ENCODE measurements around the gene ANKS3. TPM values are rescaled to one million over a fixed set of nuclear protein-coding genes. Genes with fewer than 3 reads are reported as not detected.

The ANKS3 gene
- total RNA-seq, 1 donor: 33.2 TPM

DNA sequence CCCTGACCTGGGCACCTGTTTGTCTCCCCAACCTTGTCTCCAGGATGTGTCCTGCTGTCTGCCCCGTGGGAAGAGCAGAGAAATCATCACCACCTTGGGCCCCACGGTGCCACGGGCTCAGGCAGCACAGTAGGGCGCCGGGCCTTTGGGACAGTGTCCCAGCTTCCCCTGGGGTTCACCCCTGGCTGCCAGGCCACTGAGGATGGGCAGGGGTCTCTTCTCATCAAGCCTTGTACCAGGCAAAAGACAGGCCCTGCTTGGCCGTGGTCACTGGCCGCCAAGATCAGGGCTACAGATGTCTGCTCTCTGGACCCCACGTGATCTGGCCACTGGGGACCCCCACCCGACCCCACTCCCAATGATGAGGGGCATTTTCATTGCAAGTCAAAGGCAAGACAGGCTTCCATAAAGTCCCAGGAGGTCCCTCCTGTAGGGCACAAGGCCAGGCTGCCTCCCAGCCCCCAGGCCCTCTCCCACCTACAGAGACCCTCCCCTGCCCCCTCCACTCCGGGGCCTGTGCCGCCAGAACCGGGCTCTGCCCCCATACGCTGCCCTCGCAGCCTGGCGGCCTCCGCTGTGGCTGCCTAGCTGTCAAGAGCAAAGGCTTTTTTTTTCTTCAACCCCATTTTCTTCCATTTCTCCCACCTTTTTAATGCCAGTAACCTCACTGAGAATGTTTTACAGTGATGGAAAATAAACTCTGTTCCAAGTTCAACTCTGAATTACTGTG is 14.8 kb upstream of the ANKS3 start:
- TF ChIP-seq, protein P1, sequence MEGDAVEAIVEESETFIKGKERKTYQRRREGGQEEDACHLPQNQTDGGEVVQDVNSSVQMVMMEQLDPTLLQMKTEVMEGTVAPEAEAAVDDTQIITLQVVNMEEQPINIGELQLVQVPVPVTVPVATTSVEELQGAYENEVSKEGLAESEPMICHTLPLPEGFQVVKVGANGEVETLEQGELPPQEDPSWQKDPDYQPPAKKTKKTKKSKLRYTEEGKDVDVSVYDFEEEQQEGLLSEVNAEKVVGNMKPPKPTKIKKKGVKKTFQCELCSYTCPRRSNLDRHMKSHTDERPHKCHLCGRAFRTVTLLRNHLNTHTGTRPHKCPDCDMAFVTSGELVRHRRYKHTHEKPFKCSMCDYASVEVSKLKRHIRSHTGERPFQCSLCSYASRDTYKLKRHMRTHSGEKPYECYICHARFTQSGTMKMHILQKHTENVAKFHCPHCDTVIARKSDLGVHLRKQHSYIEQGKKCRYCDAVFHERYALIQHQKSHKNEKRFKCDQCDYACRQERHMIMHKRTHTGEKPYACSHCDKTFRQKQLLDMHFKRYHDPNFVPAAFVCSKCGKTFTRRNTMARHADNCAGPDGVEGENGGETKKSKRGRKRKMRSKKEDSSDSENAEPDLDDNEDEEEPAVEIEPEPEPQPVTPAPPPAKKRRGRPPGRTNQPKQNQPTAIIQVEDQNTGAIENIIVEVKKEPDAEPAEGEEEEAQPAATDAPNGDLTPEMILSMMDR (IDR thresholded peaks at IDR 0.05; ENCODE audit: insufficient read depth, low read depth, low read length): no peak
- no peak overlapping the region for H3K4me3 ChIP-seq (ENCODE audit: low read depth, low read length)
- DNase-seq (ENCODE audit: low read depth): no peak

DNA sequence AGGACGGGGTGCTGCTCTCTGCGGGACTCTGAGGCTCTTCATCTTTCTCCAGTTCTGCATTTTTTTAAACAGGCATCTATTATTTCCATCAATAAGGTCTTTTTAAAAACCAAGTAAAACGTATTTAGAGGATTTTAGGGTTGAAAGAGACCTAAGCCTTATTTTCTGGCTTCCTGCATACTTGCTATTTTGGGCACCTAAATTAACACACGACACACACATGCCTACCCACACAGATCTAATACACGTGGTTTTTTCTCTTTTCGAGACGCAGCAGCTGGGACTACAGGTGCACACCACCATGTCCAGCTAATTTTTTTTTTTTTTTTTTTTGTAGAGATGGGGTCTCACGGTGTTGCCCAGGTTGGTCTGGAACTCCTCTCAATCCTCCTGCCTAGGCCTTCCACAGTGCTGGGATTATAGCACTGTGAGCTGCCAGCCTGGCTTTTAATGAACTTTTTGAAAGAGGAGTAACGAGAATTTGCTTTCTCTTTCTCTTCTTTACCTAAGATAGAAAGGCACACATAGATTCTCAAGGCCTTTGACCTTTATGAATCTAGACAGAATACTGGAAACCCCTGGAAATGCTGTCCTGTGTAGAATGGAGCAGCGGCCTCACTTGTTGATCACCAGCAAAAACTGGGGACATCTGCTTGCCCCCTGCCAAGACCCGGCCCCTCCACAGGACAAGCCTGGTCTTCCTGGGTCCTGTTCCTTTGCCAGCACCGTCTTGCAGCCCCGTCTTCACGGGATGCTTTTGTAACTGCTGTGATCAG is 14.0 kb upstream of the ANKS3 start:
- no peak overlapping the region for H3K4me3 ChIP-seq (ENCODE audit: low read depth, low read length)
- no peak for DNase-seq (ENCODE audit: low read depth)
- TF ChIP-seq, protein P1 (IDR thresholded peaks at IDR 0.05; ENCODE audit: insufficient read depth, low read depth, low read length): no peak

DNA sequence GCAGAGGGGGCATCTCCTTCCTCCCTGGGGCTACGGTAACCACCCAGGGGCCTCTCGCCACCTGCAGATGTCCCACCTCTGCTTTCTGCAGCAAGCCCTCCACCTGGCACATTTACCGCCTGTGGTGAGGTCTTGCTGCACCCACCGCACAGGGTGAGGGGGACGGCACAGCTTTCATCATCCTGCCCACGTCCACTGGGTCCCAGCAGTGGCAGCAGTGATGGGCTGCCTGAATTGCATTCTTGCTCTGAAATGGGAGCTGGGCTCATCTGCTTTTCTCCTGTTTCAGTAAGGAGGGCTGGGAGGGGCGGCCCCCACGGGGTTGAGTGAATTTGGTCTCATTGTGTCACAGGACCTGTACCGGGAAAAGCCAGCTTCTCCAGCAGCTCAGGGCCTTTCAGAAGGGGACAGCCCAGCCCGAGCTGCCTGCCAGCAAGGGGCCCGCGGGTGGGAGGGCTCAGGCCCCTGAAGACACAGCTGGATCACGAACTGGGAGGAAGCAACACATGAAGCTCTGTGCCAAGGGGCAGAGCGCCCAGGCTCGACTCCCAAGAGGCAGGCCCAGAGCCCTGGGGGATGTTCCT is 13.0 kb upstream of the ANKS3 start:
- DNase-seq (ENCODE audit: low read depth): no peak
- no peak overlapping the region for H3K4me3 ChIP-seq (ENCODE audit: low read depth, low read length)
- TF ChIP-seq, protein P1 (IDR thresholded peaks at IDR 0.05; ENCODE audit: insufficient read depth, low read depth, low read length): no peak

GRCh38 chr16:4746215-4746614 is 12.1 kb upstream of the ANKS3 start:
- H3K4me3 ChIP-seq (ENCODE audit: low read depth, low read length): no peak overlapping the region
- no peak for DNase-seq (ENCODE audit: low read depth)
- TF ChIP-seq, protein P1 (IDR thresholded peaks at IDR 0.05; ENCODE audit: insufficient read depth, low read depth, low read length): no peak

GRCh38 chr16:4745274-4745569 is 11.2 kb upstream of the ANKS3 start:
- TF ChIP-seq, protein P1 (IDR thresholded peaks at IDR 0.05; ENCODE audit: insufficient read depth, low read depth, low read length): no peak
- no peak overlapping the region for H3K4me3 ChIP-seq (ENCODE audit: low read depth, low read length)
- no peak for DNase-seq (ENCODE audit: low read depth)

- DNase-seq (ENCODE audit: low read depth): no peak
- TF ChIP-seq, protein P1 (IDR thresholded peaks at IDR 0.05; ENCODE audit: insufficient read depth, low read depth, low read length): no peak
- no peak overlapping the region for H3K4me3 ChIP-seq (ENCODE audit: low read depth, low read length)
Observed at GRCh38 chr16:4744555-4745273, 10.6 kb upstream of the ANKS3 start.

Measured in fibroblast of villous mesenchyme (primary cell).